ENCODE measurements around the gene MKNK2.

DNA sequence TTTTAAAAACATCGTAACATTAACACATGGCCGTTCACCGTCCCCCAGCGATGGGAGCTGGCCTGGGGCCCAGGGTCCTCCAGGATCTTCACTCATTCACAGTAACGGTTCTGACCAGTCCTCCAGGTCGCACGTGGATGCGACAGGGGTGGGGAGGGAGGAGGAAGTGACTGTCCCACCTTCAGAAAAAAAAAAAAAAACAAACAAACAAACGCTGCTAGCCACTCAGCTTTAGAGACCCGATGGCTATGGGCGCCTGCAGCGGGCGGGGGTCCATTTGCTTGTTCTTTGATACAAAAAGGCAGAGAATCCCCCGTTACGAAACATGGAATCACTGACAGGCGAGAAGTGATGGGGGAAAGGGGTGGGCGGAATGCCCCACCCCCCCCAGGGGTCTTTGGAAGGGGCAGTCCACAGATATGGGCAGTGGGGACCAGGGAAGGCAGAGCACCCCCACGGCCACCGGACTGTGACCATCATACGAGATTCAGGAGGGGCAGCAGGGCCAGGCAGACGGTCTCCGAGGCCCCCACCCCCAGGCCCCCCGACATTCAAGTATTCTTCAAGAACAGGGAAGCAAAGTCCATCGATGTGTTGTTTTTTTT lies 13.3 kb downstream of the MKNK2 start:
- TF ChIP-seq, protein P1, sequence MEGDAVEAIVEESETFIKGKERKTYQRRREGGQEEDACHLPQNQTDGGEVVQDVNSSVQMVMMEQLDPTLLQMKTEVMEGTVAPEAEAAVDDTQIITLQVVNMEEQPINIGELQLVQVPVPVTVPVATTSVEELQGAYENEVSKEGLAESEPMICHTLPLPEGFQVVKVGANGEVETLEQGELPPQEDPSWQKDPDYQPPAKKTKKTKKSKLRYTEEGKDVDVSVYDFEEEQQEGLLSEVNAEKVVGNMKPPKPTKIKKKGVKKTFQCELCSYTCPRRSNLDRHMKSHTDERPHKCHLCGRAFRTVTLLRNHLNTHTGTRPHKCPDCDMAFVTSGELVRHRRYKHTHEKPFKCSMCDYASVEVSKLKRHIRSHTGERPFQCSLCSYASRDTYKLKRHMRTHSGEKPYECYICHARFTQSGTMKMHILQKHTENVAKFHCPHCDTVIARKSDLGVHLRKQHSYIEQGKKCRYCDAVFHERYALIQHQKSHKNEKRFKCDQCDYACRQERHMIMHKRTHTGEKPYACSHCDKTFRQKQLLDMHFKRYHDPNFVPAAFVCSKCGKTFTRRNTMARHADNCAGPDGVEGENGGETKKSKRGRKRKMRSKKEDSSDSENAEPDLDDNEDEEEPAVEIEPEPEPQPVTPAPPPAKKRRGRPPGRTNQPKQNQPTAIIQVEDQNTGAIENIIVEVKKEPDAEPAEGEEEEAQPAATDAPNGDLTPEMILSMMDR (IDR thresholded peaks at IDR 0.05), result no peak
- TF ChIP-seq POLR2A (IDR thresholded peaks at IDR 0.05), result no peak

All from transverse colon (tissue), 3 donors.